Neural cell (in vitro differentiated cells): ENCODE data around the gene KRT222.

Source experiments
- EP300 ChIP-seq: fragments of 450-650 bp; conservative IDR thresholded peaks from 2 replicates; pipeline ENCODE4 v1.6.1; 2014; ENCODE audit warnings: antibody characterized with exemption, mild to moderate bottlenecking, moderate library complexity; ENCODE audit not compliant: poor library complexity, severe bottlenecking
- TF ChIP-seq, protein P1 (sequence below): fragments of 450-650 bp; IDR thresholded peaks from 2 replicates; pipeline ENCODE4 v1.5.1; 2014; ENCODE audit warnings: antibody characterized with exemption, mild to moderate bottlenecking, moderate library complexity; ENCODE audit not compliant: poor library complexity, severe bottlenecking

DNA sequence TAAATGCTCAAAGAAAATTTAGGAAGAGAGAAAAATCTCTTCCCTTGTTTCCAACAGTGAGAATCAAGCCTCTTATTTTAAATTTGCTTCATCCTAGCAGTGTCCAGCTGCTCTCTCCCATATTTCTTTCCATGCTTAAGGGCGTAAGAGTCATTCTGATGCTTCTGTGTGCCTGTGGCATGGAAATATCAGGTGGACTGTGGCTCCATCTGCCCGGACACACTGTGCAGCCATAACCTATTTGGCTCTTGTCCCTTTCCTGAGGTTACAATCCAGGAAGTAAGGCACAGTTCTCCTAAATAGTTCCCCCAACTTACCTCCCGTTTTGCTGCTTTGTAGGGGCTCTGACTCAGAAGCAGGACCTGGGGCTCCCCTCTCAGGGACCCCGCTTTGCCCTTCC, 6.3 kb upstream of the KRT222 start:
- no peak for TF ChIP-seq EP300
- TF ChIP-seq, protein P1, sequence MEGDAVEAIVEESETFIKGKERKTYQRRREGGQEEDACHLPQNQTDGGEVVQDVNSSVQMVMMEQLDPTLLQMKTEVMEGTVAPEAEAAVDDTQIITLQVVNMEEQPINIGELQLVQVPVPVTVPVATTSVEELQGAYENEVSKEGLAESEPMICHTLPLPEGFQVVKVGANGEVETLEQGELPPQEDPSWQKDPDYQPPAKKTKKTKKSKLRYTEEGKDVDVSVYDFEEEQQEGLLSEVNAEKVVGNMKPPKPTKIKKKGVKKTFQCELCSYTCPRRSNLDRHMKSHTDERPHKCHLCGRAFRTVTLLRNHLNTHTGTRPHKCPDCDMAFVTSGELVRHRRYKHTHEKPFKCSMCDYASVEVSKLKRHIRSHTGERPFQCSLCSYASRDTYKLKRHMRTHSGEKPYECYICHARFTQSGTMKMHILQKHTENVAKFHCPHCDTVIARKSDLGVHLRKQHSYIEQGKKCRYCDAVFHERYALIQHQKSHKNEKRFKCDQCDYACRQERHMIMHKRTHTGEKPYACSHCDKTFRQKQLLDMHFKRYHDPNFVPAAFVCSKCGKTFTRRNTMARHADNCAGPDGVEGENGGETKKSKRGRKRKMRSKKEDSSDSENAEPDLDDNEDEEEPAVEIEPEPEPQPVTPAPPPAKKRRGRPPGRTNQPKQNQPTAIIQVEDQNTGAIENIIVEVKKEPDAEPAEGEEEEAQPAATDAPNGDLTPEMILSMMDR: no peak
